NCI-H1694 treated with DMSO at 0.1 percent for 48 hours (cell line): ENCODE results near the gene SNCA.

Experiments used
- DNase-seq: peaks from one replicate; lab custom pipeline; 2025; lab: John Stamatoyannopoulos, UW

The SNCA gene

GRCh38 chr4:89836897-89837384 lies at the start of gene SNCA:
TSS of gene SNCA (minus strand) at chr4:89837161. CDS start at chr4:89835667, 1,494 bp downstream.
- peak; percentile 63 for DNase-seq

GRCh38 chr4:89879215-89879614 lies 42.3 kb upstream of the SNCA start:
- DNase-seq, result no peak

DNA sequence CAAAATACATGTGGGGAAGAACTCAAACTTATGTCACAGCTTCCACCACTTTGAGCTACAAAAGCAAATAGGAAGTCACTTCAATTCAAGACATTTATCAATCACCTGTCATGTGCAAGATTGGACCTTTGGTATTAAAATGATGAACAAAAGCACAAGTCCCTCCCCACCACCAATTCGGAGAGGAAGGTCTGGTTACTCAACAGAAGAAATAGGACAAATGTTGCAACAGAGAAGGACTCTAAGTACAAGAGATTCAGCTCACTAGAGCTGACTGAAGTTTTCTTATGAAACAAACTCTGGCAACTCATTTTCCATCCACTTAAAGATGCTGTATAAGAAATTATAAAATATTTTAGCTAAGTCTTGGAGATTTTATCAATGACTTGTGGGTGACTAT lies 41.6 kb upstream of the SNCA start:
- no peak for DNase-seq

DNA sequence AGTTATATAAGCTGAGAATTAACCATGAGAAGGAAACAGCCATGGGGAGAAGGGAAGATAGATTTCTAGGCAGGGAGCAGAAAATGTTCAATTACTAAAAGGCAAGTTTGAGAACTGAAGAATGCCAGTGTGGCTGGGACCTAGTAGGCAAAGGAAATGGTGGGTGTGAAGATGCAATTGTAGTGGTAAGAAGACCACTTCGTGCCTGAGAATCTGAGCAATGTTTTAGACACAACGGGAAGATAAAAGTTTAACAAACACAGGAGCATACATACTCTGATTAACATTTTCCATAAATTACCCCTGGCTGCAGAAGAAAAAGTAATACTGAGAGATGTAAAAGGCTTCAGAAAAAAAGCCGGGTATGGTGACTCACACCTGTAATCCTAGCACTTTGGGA lies 39.6 kb upstream of the SNCA start:
- DNase-seq, result no peak

GRCh38 chr4:89871211-89871610 lies 34.2 kb upstream of the SNCA start:
- DNase-seq, result no peak

GRCh38 chr4:89868999-89869589 lies 32.1 kb upstream of the SNCA start:
- no peak for DNase-seq

DNA sequence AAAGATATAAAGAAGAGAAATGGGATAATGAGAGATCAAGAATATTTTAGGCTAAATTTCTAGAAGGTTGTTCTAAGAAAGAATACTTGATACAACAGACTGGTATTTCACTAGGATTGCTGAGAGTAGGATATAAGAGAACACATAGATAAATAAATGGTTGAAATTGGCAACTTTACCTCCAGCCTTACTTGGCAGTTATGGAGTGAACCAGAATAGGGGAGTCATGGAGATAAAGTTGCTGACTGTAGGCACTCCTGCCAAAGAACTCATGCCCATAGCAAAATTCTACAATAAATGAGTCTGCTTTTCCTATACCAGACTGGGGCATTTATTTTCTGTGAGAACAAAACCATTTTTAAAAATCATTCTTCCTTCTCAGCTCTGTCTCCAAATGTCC lies 31.3 kb upstream of the SNCA start:
- DNase-seq, result no peak

GRCh38 chr4:89863533-89863932 lies 26.6 kb upstream of the SNCA start:
- DNase-seq, result no peak

GRCh38 chr4:89860971-89861370 lies 24.0 kb upstream of the SNCA start:
- no peak for DNase-seq

- DNase-seq, result no peak
Measured at GRCh38 chr4:89855236-89855635, 18.3 kb upstream of the SNCA start.

DNA sequence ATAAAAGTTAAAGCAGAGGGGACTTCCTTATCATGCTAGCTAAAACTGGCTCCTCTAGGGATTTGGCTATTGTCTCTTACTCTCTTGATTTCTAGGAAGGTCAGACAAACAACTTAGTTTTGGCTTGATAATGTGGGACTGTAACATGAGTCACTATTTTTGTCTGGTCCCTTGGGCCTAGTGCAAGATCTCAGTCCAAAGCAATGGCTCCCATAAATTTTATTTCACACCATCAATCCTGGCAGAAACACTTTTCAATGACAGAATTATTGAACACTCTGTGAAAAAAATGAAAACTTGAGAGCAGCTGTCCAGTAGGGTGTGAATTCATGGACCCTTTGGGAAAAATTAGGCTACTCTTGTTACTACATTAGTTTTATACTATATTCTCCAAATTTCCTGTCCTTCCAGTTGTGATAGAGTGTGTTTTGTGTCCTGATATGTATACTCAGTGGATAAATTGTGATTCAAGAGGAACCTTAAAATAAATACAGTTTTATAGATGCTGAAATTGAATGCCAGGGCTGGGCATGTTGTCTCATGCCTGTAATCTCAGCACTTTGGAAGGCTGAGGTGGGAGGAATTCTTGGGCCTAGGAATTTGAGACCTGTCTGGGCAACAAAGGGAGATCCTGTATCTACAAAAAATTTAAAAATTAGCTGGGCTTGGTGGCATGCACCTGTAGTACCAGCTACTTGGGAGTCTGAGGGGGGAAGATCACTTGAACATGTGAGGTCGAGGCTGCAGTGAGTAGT lies 10.8 kb upstream of the SNCA start:
- no peak for DNase-seq

DNA sequence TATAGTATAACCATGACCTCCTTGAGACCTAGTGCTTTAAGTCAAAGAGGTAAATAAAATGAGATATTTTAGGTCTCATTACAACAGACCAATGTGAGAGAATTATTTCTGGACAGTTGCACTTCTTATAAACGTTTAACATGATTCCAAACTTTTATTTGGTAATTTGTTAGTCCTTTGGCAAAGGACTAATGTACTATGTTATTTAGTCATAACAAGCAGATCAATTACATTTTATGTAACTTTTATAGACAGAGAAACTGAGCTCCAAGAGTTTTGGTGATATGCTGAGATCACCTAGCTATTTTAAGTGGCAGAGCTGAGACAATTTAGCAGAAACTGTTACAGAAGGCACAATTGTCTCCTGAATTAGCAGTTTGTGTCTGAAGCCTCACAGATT lies 2.6 kb upstream of the SNCA start:
- no peak for DNase-seq

GRCh38 chr4:89837993-89838390 lies 1.0 kb upstream of the SNCA start:
- DNase-seq, result peak; percentile 6

GRCh38 chr4:89837385-89837992 lies 528 bp upstream of the SNCA start:
- DNase-seq, result peak; percentile 48

DNA sequence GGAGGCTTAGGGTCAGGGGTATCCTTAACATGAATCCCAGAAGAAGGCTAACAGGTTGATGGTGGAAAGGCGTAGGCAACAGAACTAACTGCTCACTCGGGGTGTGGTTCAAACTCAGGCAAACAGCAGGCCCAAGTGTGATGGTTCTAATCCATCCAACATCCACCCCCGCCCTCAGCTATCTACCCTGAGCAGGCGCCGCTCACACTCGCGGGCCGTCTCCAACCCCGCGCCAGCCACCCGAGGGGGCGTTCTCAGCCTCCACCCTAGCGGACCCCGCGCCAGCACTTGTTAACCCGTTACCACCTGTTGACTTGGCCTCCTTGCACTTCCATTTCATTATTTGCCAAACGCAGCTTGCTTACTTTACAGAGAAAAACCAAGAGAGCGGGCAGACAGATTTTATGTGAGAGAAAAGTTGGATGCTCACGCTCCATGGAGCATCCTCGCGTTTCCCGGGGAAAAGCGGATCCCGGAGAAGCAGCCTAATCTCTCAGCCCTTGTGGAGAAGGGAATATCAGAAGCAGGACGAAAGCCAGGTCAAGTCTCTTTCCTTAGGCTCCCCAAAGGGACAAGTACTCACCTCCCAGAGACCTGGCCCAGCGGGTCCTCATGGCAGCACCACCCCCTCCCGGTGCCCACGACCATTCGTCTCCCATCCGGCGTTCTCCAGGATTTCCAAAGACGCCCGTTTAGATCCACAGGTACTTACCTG lies 773 bp downstream of the SNCA start:
- peak; percentile 3 for DNase-seq

- no peak for DNase-seq
Measured at GRCh38 chr4:89835413-89835812, 1.5 kb downstream of the SNCA start.

DNA sequence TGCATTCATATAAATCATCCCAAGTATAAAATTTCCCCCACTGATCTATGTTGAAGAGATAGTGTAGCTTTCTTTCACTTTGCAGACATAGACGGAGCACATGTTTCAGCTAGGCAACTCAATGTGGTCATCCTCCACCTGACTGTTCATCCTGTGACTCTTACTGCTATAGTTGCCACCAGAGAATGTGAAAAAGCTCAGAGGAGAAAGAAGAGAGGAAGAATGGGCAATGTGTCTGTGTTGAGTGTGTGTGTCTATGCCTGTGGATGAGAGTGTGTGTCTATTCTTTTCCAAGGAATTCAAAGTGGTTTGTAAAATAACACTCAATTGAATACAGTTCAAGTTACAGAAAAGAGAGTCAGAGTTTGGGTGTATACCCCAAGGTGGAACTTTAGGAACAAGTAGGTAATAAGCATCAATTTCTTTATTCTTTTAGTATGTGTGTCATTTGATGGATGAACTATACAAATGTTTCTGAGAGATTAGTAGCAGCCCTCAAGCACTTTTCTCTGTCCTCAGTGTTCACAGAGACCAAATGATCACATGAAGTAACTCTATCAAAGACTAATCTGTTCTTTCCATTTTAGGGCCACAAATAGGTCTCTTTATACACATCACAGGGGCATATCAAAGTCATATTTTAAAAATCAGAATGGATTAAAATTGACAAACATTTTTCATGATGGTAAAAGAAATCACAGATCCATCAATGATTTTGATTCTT lies 2.3 kb downstream of the SNCA start:
- no peak for DNase-seq

DNA sequence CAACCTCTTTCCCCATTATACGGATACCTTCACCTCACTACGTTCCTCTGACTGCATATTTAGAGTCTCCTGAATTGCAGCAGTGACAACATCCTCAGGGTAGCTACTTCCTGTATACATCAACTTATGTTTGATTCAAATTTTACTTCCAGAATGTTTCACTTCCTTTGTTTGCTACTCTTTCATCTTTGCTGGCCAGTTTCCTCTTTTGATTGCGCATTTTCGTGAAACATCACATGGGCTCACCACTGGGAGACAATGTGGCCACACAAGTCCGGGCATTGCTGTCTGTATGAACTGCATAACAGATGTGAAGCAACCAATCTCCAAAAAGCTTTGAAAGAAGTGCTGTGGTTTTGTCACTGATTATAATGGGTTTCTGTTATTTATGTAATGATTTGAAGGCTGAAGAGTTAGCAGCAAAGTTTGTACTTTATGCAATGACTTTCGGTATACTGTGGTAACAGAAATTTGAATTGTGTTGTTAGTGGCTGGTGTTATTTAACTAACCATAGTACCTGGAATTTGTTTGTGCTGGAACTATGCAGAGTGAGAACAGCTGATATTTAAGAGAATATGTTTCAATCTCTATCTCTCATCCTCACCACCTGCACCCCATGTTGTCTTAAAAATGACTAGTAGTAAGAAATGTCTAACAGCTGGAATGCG lies 7.4 kb downstream of the SNCA start:
- DNase-seq, result no peak

DNA sequence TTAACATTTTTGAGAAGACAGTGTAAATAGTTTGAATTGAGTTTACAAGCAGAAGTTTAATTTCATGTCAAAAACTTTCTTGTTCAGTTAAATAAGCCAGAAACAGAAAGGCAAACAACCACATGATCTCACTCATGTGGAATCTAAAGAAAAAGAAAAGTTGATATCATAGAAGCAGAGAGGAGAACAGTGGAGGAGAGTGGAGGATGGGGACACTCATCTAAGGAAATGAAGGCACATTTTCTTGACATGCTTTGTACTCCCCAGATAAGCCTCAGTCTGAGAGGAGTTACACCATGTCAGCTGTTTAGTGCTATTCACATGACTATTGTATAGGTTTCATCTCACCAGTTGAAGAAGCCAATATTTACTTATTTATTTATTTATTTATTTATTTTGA lies 13.5 kb downstream of the SNCA start:
- DNase-seq, result no peak

DNA sequence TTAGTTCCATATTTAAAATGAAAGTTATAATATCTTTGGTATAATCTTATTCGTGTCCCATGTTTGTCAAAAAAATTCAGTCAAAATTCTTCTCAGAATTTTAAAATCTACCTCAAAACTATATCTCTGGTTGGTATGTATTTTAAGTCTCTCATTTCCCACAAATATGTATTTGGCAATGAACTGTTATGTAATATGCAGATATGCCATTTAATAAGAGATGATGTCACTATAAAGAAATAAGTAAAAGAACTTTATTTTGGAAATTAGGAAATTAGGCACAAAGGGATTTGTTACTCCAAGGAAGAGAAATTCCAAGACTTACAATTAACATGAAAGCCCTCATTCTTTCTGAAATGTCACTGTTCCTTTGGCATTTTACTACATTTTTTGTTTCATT lies 15.3 kb downstream of the SNCA start:
- DNase-seq, result no peak

DNA sequence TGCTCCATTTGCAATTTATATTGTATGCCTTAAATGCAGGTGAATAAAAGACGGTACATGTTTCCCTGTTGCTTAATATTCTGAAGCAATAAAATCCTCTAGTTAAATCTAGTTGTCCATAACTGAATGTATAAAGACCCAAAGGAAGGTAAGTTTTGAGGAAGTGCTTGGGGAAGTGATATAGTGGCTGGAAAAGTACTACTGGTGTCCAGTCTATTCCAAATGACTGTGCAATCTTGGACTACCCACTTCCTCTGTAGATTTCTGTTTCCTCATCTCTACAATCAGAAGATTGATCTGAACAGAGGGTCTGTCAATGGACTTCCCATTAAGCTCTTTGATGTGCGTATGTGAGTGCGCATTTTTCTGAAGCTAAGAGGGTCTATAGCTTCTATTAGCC lies 17.0 kb downstream of the SNCA start:
- DNase-seq, result no peak
